Measurements from ENCODE around the gene CCDC178. TPM values are rescaled to one million over a fixed set of nuclear protein-coding genes. Genes with fewer than 3 reads are reported as not detected.

The CCDC178 gene
- total RNA-seq, 4 donors from 2014 or later = 1.2 to 2.2 (median 1.7) TPM; not detected in 1

DNA sequence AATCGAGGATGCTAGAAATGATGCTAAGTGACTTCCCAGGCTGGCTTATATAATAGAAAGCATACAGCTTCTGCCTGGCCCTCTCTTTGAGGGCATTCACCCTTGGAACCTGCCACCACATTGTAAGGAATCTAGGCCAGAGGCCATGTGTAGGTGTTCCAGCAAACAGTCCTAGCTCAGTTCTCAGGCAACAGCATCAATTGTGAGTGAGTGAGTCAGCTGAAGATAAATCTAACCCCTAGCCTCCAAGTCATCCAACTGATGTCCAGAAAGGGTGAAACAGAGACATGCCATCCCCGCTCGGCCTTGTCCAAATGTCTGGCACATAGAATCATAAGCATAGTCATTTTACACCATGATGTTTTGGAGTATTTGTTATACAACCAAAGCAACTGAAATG, 343.4 kb downstream of the CCDC178 start:
- Histone ChIP-seq H3K27me3 (no peaks in the 10 kb centered on the region), H3K4me3 (no peak overlapping the region), H3K36me3 (no peaks in the 10 kb centered on the region), H3K27ac (replicated peaks in 1 of 4) (no peak overlapping the region), H3K4me1 (no peaks in the 10 kb centered on the region), H3K9me3 (no peaks in the 10 kb centered on the region)
- TF ChIP-seq POLR2AphosphoS5 (IDR thresholded peaks at IDR 0.05) (no peak), POLR2A (IDR thresholded peaks at IDR 0.05; ENCODE audit: low read depth) (no peak), EP300 (IDR thresholded peaks at IDR 0.05) (no peak)
- TF ChIP-seq, protein P1, sequence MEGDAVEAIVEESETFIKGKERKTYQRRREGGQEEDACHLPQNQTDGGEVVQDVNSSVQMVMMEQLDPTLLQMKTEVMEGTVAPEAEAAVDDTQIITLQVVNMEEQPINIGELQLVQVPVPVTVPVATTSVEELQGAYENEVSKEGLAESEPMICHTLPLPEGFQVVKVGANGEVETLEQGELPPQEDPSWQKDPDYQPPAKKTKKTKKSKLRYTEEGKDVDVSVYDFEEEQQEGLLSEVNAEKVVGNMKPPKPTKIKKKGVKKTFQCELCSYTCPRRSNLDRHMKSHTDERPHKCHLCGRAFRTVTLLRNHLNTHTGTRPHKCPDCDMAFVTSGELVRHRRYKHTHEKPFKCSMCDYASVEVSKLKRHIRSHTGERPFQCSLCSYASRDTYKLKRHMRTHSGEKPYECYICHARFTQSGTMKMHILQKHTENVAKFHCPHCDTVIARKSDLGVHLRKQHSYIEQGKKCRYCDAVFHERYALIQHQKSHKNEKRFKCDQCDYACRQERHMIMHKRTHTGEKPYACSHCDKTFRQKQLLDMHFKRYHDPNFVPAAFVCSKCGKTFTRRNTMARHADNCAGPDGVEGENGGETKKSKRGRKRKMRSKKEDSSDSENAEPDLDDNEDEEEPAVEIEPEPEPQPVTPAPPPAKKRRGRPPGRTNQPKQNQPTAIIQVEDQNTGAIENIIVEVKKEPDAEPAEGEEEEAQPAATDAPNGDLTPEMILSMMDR (IDR thresholded peaks at IDR 0.05) = no peak
- intact Hi-C loops (cut with DNase I) = no loop called here
- WGBS = 98% methylated on average over 3 of the region's 3 CpGs
- DNase-seq (ENCODE audit: extremely low spot score) = no peak

DNA sequence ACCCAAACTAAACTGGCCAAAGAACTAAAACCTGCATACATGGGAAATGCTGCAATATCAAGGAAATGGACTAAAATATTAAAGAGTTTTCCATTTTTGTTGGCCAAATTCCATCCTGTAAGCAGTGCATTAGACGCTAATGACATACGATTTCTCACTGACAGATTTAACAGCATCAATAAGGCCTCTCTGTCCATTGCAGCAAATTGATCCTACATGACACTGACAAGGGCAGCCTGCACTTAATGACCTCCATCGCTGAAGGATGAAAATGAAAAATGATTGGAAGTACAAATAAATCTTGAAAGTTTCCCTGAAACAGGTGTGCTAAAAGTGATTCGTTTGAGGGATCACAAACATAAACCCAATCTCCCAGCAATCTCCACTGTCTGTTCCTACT, 350.1 kb downstream of the CCDC178 start:
- no peaks in the 10 kb centered on the region for H3K9me3 ChIP-seq
- H3K4me1 ChIP-seq = no peaks in the 10 kb centered on the region
- no peaks in the 10 kb centered on the region for H3K36me3 ChIP-seq
- intact Hi-C loops (cut with DNase I) = no loop called here
- no peaks in the 10 kb centered on the region for H3K27me3 ChIP-seq
- H3K4me3 ChIP-seq = no peak overlapping the region
- H3K27ac ChIP-seq (replicated peaks in 1 of 4) = no peak overlapping the region
- WGBS = 45% methylated on average over 4 of the region's 4 CpGs
- DNase-seq (ENCODE audit: extremely low spot score) = no peak
- TF ChIP-seq EP300 (IDR thresholded peaks at IDR 0.05) (no peak), POLR2A (IDR thresholded peaks at IDR 0.05; ENCODE audit: low read depth) (no peak), POLR2AphosphoS5 (IDR thresholded peaks at IDR 0.05) (no peak)
- TF ChIP-seq, protein P1 (IDR thresholded peaks at IDR 0.05) = no peak

DNA sequence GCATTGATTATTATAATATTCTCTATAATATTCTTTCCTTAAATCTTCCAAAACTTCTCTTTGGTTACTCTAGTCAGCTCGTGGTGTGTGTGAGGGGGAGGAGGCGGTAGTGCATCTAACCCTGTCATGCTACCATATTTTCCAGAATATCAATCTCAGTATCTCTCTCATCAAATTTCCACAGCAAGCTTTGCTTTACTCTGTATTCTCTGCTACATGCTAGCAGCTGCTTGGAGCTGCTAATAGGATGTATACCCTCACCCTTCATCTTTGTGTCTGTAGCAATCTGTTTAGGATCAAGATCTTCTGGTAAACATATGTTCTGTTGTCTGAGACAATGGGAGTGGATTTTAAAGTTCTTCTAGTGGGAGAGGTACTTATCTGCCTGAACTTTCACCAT, 363.9 kb downstream of the CCDC178 start:
- Histone ChIP-seq H3K4me1 (no peaks in the 10 kb centered on the region), H3K9me3 (peaks cover 0 to 6% (median 0%) of the 10 kb centered on the region in 4 donors), H3K36me3 (no peaks in the 10 kb centered on the region), H3K4me3 (no peak overlapping the region), H3K27ac (replicated peaks in 1 of 4) (no peak overlapping the region), H3K27me3 (no peaks in the 10 kb centered on the region)
- intact Hi-C loops (cut with DNase I) = no loop called here
- no peak for DNase-seq (ENCODE audit: extremely low spot score)
- no peak for TF ChIP-seq EP300 (IDR thresholded peaks at IDR 0.05)
- TF ChIP-seq, protein P1 (IDR thresholded peaks at IDR 0.05) = no peak
- no peak for TF ChIP-seq POLR2A (IDR thresholded peaks at IDR 0.05; ENCODE audit: low read depth)
- no peak for TF ChIP-seq POLR2AphosphoS5 (IDR thresholded peaks at IDR 0.05)
- 63% methylated on average over 2 of the region's 2 CpGs for WGBS

DNA sequence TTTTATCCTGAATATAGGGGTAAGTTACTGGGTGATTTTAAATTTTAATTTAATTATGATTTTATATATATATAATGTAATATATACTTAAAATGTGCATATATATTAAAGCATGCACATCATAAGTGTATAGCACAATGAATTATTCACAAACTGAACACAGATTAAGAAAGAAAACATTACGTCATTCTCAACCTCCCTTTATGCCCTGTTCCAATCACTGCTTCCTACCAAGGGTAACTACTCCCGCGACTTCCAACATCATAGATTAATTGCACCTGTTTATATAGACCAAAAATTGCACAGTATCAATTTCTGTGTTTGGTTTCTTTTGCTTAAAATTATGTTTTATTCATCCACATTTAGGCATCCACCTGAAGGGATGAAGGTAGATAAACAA, 366.4 kb downstream of the CCDC178 start:
- TF ChIP-seq POLR2A (IDR thresholded peaks at IDR 0.05; ENCODE audit: low read depth) = no peak
- TF ChIP-seq, protein P1 (IDR thresholded peaks at IDR 0.05) = no peak
- TF ChIP-seq POLR2AphosphoS5 (IDR thresholded peaks at IDR 0.05) = no peak
- TF ChIP-seq EP300 (IDR thresholded peaks at IDR 0.05) = no peak

DNA sequence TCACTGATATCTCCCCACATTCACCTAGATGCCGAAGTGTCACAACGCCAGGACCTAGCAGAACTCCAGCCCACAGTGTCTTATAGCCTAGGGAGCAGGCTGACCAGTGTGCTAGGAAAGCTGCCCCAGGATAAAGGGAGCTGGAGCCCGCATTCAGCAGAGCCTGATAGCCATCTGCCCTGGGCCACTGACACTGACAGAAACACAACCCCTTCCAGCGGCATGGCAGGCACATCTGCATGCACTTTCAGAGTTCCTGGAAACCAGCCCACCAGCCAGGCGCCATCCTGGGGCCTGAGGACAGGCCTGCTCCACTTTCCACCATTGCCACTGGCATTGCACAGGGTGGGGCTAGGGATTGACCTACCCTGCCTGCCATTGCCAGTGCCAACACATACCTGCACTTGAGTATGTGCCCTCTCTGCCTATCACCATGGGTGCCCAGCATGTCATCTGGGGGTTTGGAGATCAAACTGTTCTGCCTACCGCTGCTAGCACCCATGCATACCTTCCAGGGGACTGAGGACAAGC, 377.6 kb downstream of the CCDC178 start:
- no peaks in the 10 kb centered on the region for H3K36me3 ChIP-seq
- intact Hi-C loops (cut with DNase I) = no loop called here
- no peaks in the 10 kb centered on the region for H3K4me1 ChIP-seq
- DNase-seq (ENCODE audit: extremely low spot score) = no peak
- no peaks in the 10 kb centered on the region for H3K9me3 ChIP-seq
- 88% methylated on average over 3 of the region's 6 CpGs for WGBS
- H3K4me3 ChIP-seq = no peak overlapping the region
- no peak overlapping the region for H3K27ac ChIP-seq (replicated peaks in 1 of 4)
- peaks cover 0 to 4% (median 0%) of the 10 kb centered on the region in 4 donors for H3K27me3 ChIP-seq
- TF ChIP-seq POLR2A (IDR thresholded peaks at IDR 0.05; ENCODE audit: low read depth) (no peak), EP300 (IDR thresholded peaks at IDR 0.05) (no peak), POLR2AphosphoS5 (IDR thresholded peaks at IDR 0.05) (no peak)
- TF ChIP-seq, protein P1 (IDR thresholded peaks at IDR 0.05) = no peak

More for the DNA sequence above, 366.4 kb downstream of the CCDC178 start:
- 88% methylated on average over 3 of the region's 3 CpGs for WGBS
- peaks cover 0 to 6% (median 0%) of the 10 kb centered on the region in 4 donors for H3K9me3 ChIP-seq
- no peak overlapping the region for H3K4me3 ChIP-seq
- H3K27ac ChIP-seq (replicated peaks in 1 of 4) = no peak overlapping the region
- no peaks in the 10 kb centered on the region for H3K4me1 ChIP-seq
- H3K36me3 ChIP-seq = no peaks in the 10 kb centered on the region
- intact Hi-C loops (cut with DNase I) = no loop called here
- no peaks in the 10 kb centered on the region for H3K27me3 ChIP-seq
- DNase-seq (ENCODE audit: extremely low spot score) = no peak

Data from esophagus muscularis mucosa (tissue), 4 donors.